ENCODE measurements around the gene USP47. TPM values are rescaled to one million over a fixed set of nuclear protein-coding genes. Genes with fewer than 3 reads are reported as not detected.

Gene USP47
- total and polyA plus RNA-seq, 2 of the 13 experiments (the other 11 are each of a cell fraction or from before 2014, with no cell fraction given), result 12.2 to 52.7 TPM

GRCh38 chr11:11956006-11956405 is 114.2 kb downstream of the USP47 start:
- Histone ChIP-seq H3K4me1 (ENCODE audit: insufficient read depth, low read length) (no peaks in the 10 kb centered on the region), H4K20me1 (ENCODE audit: insufficient read depth, low read length) (no peaks in the 10 kb centered on the region), H3K9ac (ENCODE audit: insufficient read depth, low read depth, low read length) (no peak overlapping the region), H3K4me3 (replicated peaks in 1 of 3; ENCODE audit: insufficient read depth in 1 of 3, low read depth in 2 of 3, low read length in 3 of 3) (no peak overlapping the region), H3K79me2 (ENCODE audit: insufficient read depth, low read length) (no peaks in the 10 kb centered on the region), H3K27me3 (ENCODE audit: control insufficient read depth in 1 of 2, insufficient read depth in 2 of 2, low read length in 2 of 2) (no peaks in the 10 kb centered on the region), H3K36me3 (replicated peaks in 1 of 2; ENCODE audit: control insufficient read depth in 1 of 2, insufficient read depth in 2 of 2, low read length in 2 of 2) (peaks cover 7 to 40% of the 10 kb centered on the region in 2 experiments), H3K4me2 (ENCODE audit: low read depth, low read length) (no peak overlapping the region), H3K27ac (ENCODE audit: extremely low read length, insufficient read depth, low read length) (no peak overlapping the region), H2AFZ (ENCODE audit: low read length) (no peak overlapping the region), H3K9me3 (ENCODE audit: low read length) (no peaks in the 10 kb centered on the region)
- CTCF ChIA-PET (ENCODE audit: low intra/inter-chr PET ratio, low total read pairs), result no interaction called here
- FAIRE-seq (no peak), ATAC-seq (no peak), DNase-seq (ENCODE audit: low spot score) (no peak)
- TF ChIP-seq SRSF9 (IDR thresholded peaks at IDR 0.05; ENCODE audit: borderline replicate concordance, insufficient read depth, low read depth, low read length, poor library complexity, severe bottlenecking) (no peak), ZNF891 (CRISPR knock-in tag; IDR thresholded peaks at IDR 0.05) (no peak), PTBP1 (IDR thresholded peaks at IDR 0.05; ENCODE audit: low read depth, low read length, poor library complexity, severe bottlenecking) (no peak), ZNF143 (CRISPR knock-in tag; IDR thresholded peaks at IDR 0.05) (no peak), PRDM4 (CRISPR knock-in tag; IDR thresholded peaks at IDR 0.05; ENCODE audit: borderline replicate concordance) (no peak), RCOR2 (CRISPR knock-in tag; IDR thresholded peaks at IDR 0.05) (no peak), CHD4 (IDR thresholded peaks at IDR 0.05; ENCODE audit: borderline replicate concordance, low read length) (no peak), ZNF432 (CRISPR knock-in tag; IDR thresholded peaks at IDR 0.05; ENCODE audit: borderline replicate concordance) (no peak), STAT6 (CRISPR knock-in tag; IDR thresholded peaks at IDR 0.05; ENCODE audit: borderline replicate concordance) (no peak), MTF2 (CRISPR knock-in tag; IDR thresholded peaks at IDR 0.05; ENCODE audit: borderline replicate concordance) (no peak)
- POLR2A ChIA-PET, result no interaction called here
- WGBS (ENCODE audit: low lambda C conversion rate), result 95% methylated on average over 5 of the region's 5 CpGs
- BruUV-seq (replicated peaks), result no TSS peak
- intact Hi-C loops (cut with micrococcal nuclease; ENCODE audit: unreplicated experiment), result no loop called here
- in situ Hi-C loops (cut with HindIII; ENCODE audit: extremely low pct_ligation_motif_present, low pct_unique_long_range_greater_than_20kb), result no loop called here
